Endothelial cell of umbilical vein (primary cell): ENCODE results near the gene SULT1A3.
"Not testable (repeated sequence)": the region's sequence is repeated elsewhere in the genome, so short reads cannot be mapped to it uniquely, and the experiment has no call there.

Experiments
- CTCF ChIP-seq, 2 donors: IDR thresholded peaks; 1 replicate in 1 of 2; 2 replicates in 1 of 2; pipeline ENCODE4 v1.5.1; 2011; ENCODE audit warnings: low read length in 2 of 2, mild to moderate bottlenecking in 2 of 2, moderate library complexity in 2 of 2, control low read depth in 1 of 2, inconsistent platforms in 1 of 2, low read depth in 1 of 2; ENCODE audit not compliant: insufficient read depth in 1 of 2; ENCODE audit errors: extremely low read depth in 1 of 2
- EZH2 ChIP-seq: IDR thresholded peaks from 2 replicates; pipeline ENCODE4 v1.6.1; 2012; ENCODE audit warnings: borderline replicate concordance, low read depth, mild to moderate bottlenecking, moderate library complexity, low read length, inconsistent platforms; ENCODE audit not compliant: severe bottlenecking
- FOS ChIP-seq: IDR thresholded peaks from 2 replicates; pipeline ENCODE4 v1.6.1; 2011; ENCODE audit warnings: mild to moderate bottlenecking, low read length, moderate library complexity, borderline replicate concordance; ENCODE audit not compliant: insufficient read depth
- GATA2 ChIP-seq: IDR thresholded peaks from 2 replicates; pipeline ENCODE4 v1.7.0; 2011; ENCODE audit warnings: low read depth, mild to moderate bottlenecking, moderate library complexity, mixed read lengths, low read length; ENCODE audit not compliant: insufficient read length, insufficient read depth
- JUN ChIP-seq: IDR thresholded peaks from 2 replicates; pipeline ENCODE4 v1.6.1; 2011; ENCODE audit warnings: borderline replicate concordance, low read depth; ENCODE audit not compliant: insufficient read length, insufficient read depth
- MAX ChIP-seq: IDR thresholded peaks from 2 replicates; pipeline ENCODE4 v1.6.1; 2011; ENCODE audit not compliant: insufficient read depth, insufficient read length
- MYC ChIP-seq: IDR thresholded peaks from one replicate; pipeline ENCODE4 v1.6.1; 2011; ENCODE audit warnings: mild to moderate bottlenecking, low read depth, low read length
- POLR2A ChIP-seq: IDR thresholded peaks from 2 replicates; pipeline ENCODE4 v1.6.1; 2012; ENCODE audit warnings: low read depth, mild to moderate bottlenecking, control low read depth, low read length
- POLR2AphosphoS5 ChIP-seq: IDR thresholded peaks from 2 replicates; pipeline ENCODE4 v1.6.1; 2012; ENCODE audit warnings: low read depth, mild to moderate bottlenecking, control low read depth, low read length, moderate library complexity; ENCODE audit not compliant: insufficient read depth

- TF ChIP-seq CTCF (IDR thresholded peaks at IDR 0.05; ENCODE audit: extremely low read depth in 1 of 2, insufficient read depth in 1 of 2, low read depth in 1 of 2, low read length in 2 of 2); POLR2A; EZH2; MAX; POLR2AphosphoS5; GATA2; FOS; JUN; MYC: not testable (repeated sequence)
These were observed 721 bp downstream of the SULT1A3 start for GRCh38 chr16:30199608-30200343.
